B cell (primary cell): ENCODE results near the gene PTPRG. TPM values are rescaled to one million over a fixed set of nuclear protein-coding genes. Genes with fewer than 3 reads are reported as not detected.

Experiments used
- ATAC-seq: fragments of 200-7000 bp; cut with Tn5 transposase; one replicate; pipeline ENCODE4 v1.10.0; 2021; ENCODE audit warnings: low read depth, mild to moderate bottlenecking, moderate number of reproducible peaks, moderate library complexity
- CTCF ChIA-PET: fragments of 350-600 bp; sonication (Branson Sonifier 250); formaldehyde crosslinking; loops from one replicate; lab custom pipeline; 2021; ENCODE audit warnings: antibody characterized with exemption, inconsistent platforms; lab: Charles Lee
- POLR2A ChIA-PET: fragments of 350-600 bp; sonication (Branson Sonifier 250); formaldehyde crosslinking; loops from one replicate; lab custom pipeline; 2021; ENCODE audit warnings: antibody characterized with exemption; lab: Charles Lee
- DNase-seq: peaks from one replicate; pipeline ENCODE4 v3.0.0; 2013
- H2AFZ ChIP-seq: 2 replicates; pipeline ENCODE4 v1.6.1; 2012; ENCODE audit warnings: mild to moderate bottlenecking, low read depth, low read length; ENCODE audit not compliant: insufficient read depth, poor library complexity, severe bottlenecking
- H3K27ac ChIP-seq, 2 donors: 1 replicate in 1 of 2; 2 replicates in 1 of 2; pipeline ENCODE4 v1.5.1; 2012 to 2013; ENCODE audit warnings: low read length in 2 of 2, mild to moderate bottlenecking in 2 of 2, moderate library complexity in 1 of 2
- H3K27me3 ChIP-seq, 4 experiments: fragments of 200-600 bp in 1 of 4; sonication (generic) in 1 of 4; replicated peaks in 1 of 4; 1 replicate in 2 of 4; 2 replicates in 2 of 4; pipeline versions ENCODE4 v1.6.1 to v1.7.0; 2013 to 2016; ENCODE audit warnings: low read length in 3 of 4, mild to moderate bottlenecking in 2 of 4, mixed read lengths in 1 of 4, moderate library complexity in 1 of 4; ENCODE audit not compliant: insufficient read depth in 4 of 4, control insufficient read depth in 3 of 4; ENCODE audit errors: control extremely low read depth in 1 of 4
- H3K36me3 ChIP-seq, 2 experiments: replicated peaks in 1 of 2; 1 replicate in 1 of 2; 2 replicates in 1 of 2; pipeline versions ENCODE4 v1.6.1 to v1.7.1; 2013; ENCODE audit warnings: low read length in 1 of 2; ENCODE audit not compliant: insufficient read depth in 2 of 2, control insufficient read depth in 1 of 2; ENCODE audit errors: control extremely low read depth in 1 of 2, extremely low read depth in 1 of 2
- H3K4me1 ChIP-seq, 2 donors: fragments of 200-600 bp in 1 of 2; sonication (generic) in 1 of 2; 1 replicate in 1 of 2; 2 replicates in 1 of 2; pipeline versions ENCODE4 v1.5.1 to v1.6.1; 2013 to 2017; ENCODE audit warnings: low read length in 2 of 2; ENCODE audit not compliant: control insufficient read depth in 2 of 2, insufficient read depth in 2 of 2
- H3K4me2 ChIP-seq: replicated peaks from 2 replicates; pipeline ENCODE3; 2012; ENCODE audit warnings: mild to moderate bottlenecking, low read depth, low read length; ENCODE audit not compliant: poor library complexity, severe bottlenecking
- H3K4me3 ChIP-seq, 5 experiments: fragments of 200-600 bp in 1 of 5; sonication (generic) in 1 of 5; 1 replicate in 3 of 5; 2 replicates in 2 of 5; pipeline versions ENCODE4 v1.5.1 to v1.7.0; 2011 to 2016; ENCODE audit warnings: low read length in 4 of 5, mild to moderate bottlenecking in 4 of 5, low read depth in 2 of 5, control low read depth in 1 of 5, moderate library complexity in 1 of 5; ENCODE audit not compliant: insufficient read depth in 1 of 5; ENCODE audit errors: control extremely low read depth in 1 of 5, extremely low read depth in 1 of 5
- H3K79me2 ChIP-seq: fragments of 200-600 bp; sonication (generic); one replicate; pipeline ENCODE4 v1.6.0; 2016; ENCODE audit warnings: low read length; ENCODE audit not compliant: control insufficient read depth, insufficient read depth
- H3K9ac ChIP-seq: fragments of 200-600 bp; sonication (generic); 2 replicates; pipeline ENCODE4 v1.6.1; 2017; ENCODE audit warnings: mild to moderate bottlenecking, low read length, moderate library complexity
- H3K9me3 ChIP-seq, 3 donors: one replicate each; pipeline versions ENCODE4 v1.6.1 to v1.7.1; 2013; ENCODE audit warnings: low read length in 2 of 3; ENCODE audit not compliant: control insufficient read depth in 2 of 3, insufficient read depth in 1 of 3; ENCODE audit errors: control extremely low read depth in 1 of 3
- H4K20me1 ChIP-seq: 2 replicates; pipeline ENCODE4 v1.6.0; 2012; ENCODE audit warnings: mild to moderate bottlenecking, low read length; ENCODE audit not compliant: insufficient read depth, control insufficient read depth, poor library complexity, severe bottlenecking
- H3K27ac Mint-ChIP-seq: one replicate; pipeline ENCODE4 v1.8.0; 2021; ENCODE audit warnings: mixed read lengths
- H3K27me3 Mint-ChIP-seq: one replicate; pipeline ENCODE4 v1.8.0; 2021; ENCODE audit warnings: mixed read lengths
- H3K4me1 Mint-ChIP-seq: one replicate; pipeline ENCODE4 v1.8.0; 2021; ENCODE audit warnings: mixed read lengths
- H3K4me3 Mint-ChIP-seq: one replicate; pipeline ENCODE4 v1.8.0; 2021; ENCODE audit warnings: mixed read lengths
- H3K9me3 Mint-ChIP-seq: one replicate; pipeline ENCODE4 v1.8.0; 2022; ENCODE audit warnings: mixed read lengths; ENCODE audit not compliant: insufficient read depth
- EZH2 ChIP-seq: IDR thresholded peaks from 2 replicates; pipeline ENCODE4 v1.6.1; 2012; ENCODE audit warnings: borderline replicate concordance, low read depth, mild to moderate bottlenecking, moderate library complexity, low read length; ENCODE audit not compliant: insufficient read depth, poor library complexity, severe bottlenecking
- WGBS: methylation state at CpG from one replicate; pipeline ENCODE4 v1.1.5; 2013; ENCODE audit warnings: missing lambda C conversion rate; ENCODE audit not compliant: insufficient coverage; 5-methylcytosine and 5-hydroxymethylcytosine counted together
- intact Hi-C: fragments of 100-400 bp; cut with micrococcal nuclease; formaldehyde crosslinking; loops from one replicate; pipeline ENCODE4 v1.10.0; 2022
- polyA plus RNA-seq: library from polyadenylated mRNA; depleted of rRNA; stranded (reverse); fragments of >200 nt; gene quantifications from 2 replicates; pipeline ENCODE4 v1.2.3, GENCODE V29; 2012
- total RNA-seq, 2 donors: library from RNA; stranded (reverse); fragments of 120-200 nt in 1 of 2; gene quantifications; 1 replicate in 1 of 2; 2 replicates in 1 of 2; pipeline versions ENCODE4 v1.2.3 to v1.2.4, GENCODE V29; 2013 to 2022
- TF ChIP-seq, protein P1 (sequence below): fragments of 200-600 bp; IDR thresholded peaks from one replicate; pipeline ENCODE4 v1.8.0; 2022; ENCODE audit warnings: antibody characterized with exemption, mild to moderate bottlenecking

Gene PTPRG
- total and polyA plus RNA-seq, 2 donors (not counting 1 experiment from before 2014, with no cell fraction given) = 0.12 to 1.3 TPM

DNA sequence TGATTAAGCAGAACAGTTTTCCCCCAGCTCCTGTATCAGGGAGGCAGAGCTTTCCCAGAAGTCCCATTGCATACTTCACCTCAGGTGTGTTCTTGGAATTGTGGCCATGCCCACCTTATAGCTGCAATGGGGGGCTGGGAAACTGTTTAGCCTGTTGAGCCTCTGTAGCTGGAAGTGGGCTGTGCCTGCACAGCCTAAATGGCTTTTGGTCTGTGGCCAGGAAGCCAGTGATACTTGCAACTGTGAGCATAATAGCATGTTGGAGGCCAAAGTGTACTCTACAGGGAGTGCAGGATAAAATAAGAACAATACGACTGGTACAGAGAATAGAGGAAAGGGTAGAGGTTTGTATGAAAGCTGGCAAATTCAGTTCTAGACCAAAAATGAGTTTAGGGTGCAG is 248.5 kb downstream of the PTPRG start:
- ATAC-seq = no peak
- Histone ChIP-seq H3K27me3 (no peaks in the 10 kb centered on the region), H3K79me2 (no peaks in the 10 kb centered on the region), H3K4me1 (no peaks in the 10 kb centered on the region), H3K9me3 (peaks cover 0 to 2% (median 0%) of the 10 kb centered on the region in 3 donors), H3K4me3 (no peak overlapping the region), H3K4me2 (no peak overlapping the region), H3K9ac (no peak overlapping the region), H2AFZ (no peak overlapping the region), H3K27ac (no peak overlapping the region), H3K36me3 (no peaks in the 10 kb centered on the region), H4K20me1 (no peaks in the 10 kb centered on the region)
- intact Hi-C loops = no loop called here
- CTCF ChIA-PET = no interaction called here
- no peaks in the 10 kb centered on the region for H3K4me1 Mint-ChIP-seq
- no peak overlapping the region for H3K4me3 Mint-ChIP-seq
- H3K27ac Mint-ChIP-seq = no peak overlapping the region
- TF ChIP-seq EZH2 = no peak
- TF ChIP-seq, protein P1, sequence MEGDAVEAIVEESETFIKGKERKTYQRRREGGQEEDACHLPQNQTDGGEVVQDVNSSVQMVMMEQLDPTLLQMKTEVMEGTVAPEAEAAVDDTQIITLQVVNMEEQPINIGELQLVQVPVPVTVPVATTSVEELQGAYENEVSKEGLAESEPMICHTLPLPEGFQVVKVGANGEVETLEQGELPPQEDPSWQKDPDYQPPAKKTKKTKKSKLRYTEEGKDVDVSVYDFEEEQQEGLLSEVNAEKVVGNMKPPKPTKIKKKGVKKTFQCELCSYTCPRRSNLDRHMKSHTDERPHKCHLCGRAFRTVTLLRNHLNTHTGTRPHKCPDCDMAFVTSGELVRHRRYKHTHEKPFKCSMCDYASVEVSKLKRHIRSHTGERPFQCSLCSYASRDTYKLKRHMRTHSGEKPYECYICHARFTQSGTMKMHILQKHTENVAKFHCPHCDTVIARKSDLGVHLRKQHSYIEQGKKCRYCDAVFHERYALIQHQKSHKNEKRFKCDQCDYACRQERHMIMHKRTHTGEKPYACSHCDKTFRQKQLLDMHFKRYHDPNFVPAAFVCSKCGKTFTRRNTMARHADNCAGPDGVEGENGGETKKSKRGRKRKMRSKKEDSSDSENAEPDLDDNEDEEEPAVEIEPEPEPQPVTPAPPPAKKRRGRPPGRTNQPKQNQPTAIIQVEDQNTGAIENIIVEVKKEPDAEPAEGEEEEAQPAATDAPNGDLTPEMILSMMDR = no peak
- no peaks in the 10 kb centered on the region for H3K9me3 Mint-ChIP-seq
- 100% methylated on average over 1 of the region's 1 CpG for WGBS
- no peak for DNase-seq
- POLR2A ChIA-PET = no interaction called here
- no peaks in the 10 kb centered on the region for H3K27me3 Mint-ChIP-seq

DNA sequence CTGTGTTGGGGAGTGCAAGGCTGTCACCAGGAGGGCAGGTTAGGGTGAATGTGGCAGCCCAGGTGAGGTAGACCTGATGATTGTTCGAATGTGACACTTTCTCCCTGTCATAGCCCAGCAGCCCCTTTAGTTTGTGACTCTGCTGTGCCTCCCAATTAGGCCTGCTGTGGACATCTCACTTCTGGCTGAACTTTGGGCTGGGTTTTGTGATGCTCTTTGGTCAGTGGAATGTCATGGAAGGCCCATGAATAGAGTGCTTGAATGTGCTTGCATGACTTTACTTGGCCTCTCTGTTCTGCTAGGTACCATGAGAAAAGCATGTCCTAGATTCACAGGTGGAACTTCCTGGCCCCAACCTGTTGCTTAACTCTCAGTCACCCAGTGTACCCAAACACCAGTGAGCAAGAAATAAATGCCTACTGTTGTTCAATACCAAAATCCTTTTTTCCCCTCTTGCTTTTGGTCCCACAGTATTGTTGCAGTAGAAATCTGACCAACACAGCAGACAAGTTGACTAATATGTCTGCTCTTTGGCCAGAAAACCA is 249.7 kb downstream of the PTPRG start:
- TF ChIP-seq, protein P1 = no peak
- TF ChIP-seq EZH2 = no peak
- no peak for ATAC-seq
- Histone ChIP-seq H3K27me3 (no peaks in the 10 kb centered on the region), H3K27ac (no peak overlapping the region), H4K20me1 (no peaks in the 10 kb centered on the region), H3K9me3 (peaks cover 0 to 2% (median 0%) of the 10 kb centered on the region in 3 donors), H3K9ac (no peak overlapping the region), H3K4me1 (no peaks in the 10 kb centered on the region), H3K79me2 (no peaks in the 10 kb centered on the region), H2AFZ (no peak overlapping the region), H3K36me3 (no peaks in the 10 kb centered on the region), H3K4me3 (no peak overlapping the region), H3K4me2 (no peak overlapping the region)
- POLR2A ChIA-PET = no interaction called here
- H3K9me3 Mint-ChIP-seq = no peaks in the 10 kb centered on the region
- CTCF ChIA-PET = no interaction called here
- no peak overlapping the region for H3K4me3 Mint-ChIP-seq
- DNase-seq = no peak
- H3K27ac Mint-ChIP-seq = no peak overlapping the region
- no peaks in the 10 kb centered on the region for H3K27me3 Mint-ChIP-seq
- WGBS = 100% methylated on average over 1 of the region's 1 CpG
- intact Hi-C loops = no loop called here
- no peaks in the 10 kb centered on the region for H3K4me1 Mint-ChIP-seq
